ENCODE data around the gene TRMT44.

GRCh38 chr4:8392591-8393190 is 47.9 kb upstream of the TRMT44 start:
- TF ChIP-seq CTCF (IDR thresholded peaks at IDR 0.05; ENCODE audit: borderline replicate concordance, extremely low read depth, low read length, poor library complexity, severe bottlenecking) (no peak), EZH2 (IDR thresholded peaks at IDR 0.05; ENCODE audit: borderline replicate concordance, low read depth, low read length, severe bottlenecking) (no peak)
